Neural cell (in vitro differentiated cells): Measurements from ENCODE around the gene PIGA. TPM values are rescaled to one million over a fixed set of nuclear protein-coding genes. Genes with fewer than 3 reads are reported as not detected.

Source experiments
- H2AFZ ChIP-seq: fragments of 200-600, 300-800 bp; sonication (generic), shearing (Covaris generic); 2 replicates; pipeline ENCODE4 v1.6.0; 2014; ENCODE audit warnings: low read depth, mild to moderate bottlenecking, antibody characterized with exemption, low read length, moderate library complexity
- H3F3A ChIP-seq: fragments of 200-600 bp; shearing (Covaris generic); 2 replicates; pipeline ENCODE4 v1.6.1; 2016; ENCODE audit warnings: mild to moderate bottlenecking, moderate library complexity, mixed read lengths, antibody characterized with exemption, low read length; ENCODE audit not compliant: insufficient read depth, poor library complexity, severe bottlenecking
- H3K27ac ChIP-seq: fragments of 200-600, 300-800 bp; sonication (generic), shearing (Covaris generic); 2 replicates; pipeline ENCODE4 v1.5.1; 2014; ENCODE audit warnings: mild to moderate bottlenecking, low read length, moderate library complexity
- H3K27me3 ChIP-seq: fragments of 300-800, 200-600 bp; sonication (generic), shearing (Covaris generic); 2 replicates; pipeline ENCODE4 v1.6.0; 2014; ENCODE audit warnings: mild to moderate bottlenecking, low read depth, low read length, moderate library complexity; ENCODE audit not compliant: insufficient read depth
- H3K36me3 ChIP-seq: fragments of 300-800, 200-600 bp; sonication (generic), shearing (Covaris generic); 2 replicates; pipeline ENCODE4 v1.5.1; 2014; ENCODE audit warnings: mild to moderate bottlenecking, antibody characterized with exemption, low read length, moderate library complexity; ENCODE audit not compliant: insufficient read depth
- H3K4me2 ChIP-seq: fragments of 300-800, 200-600 bp; sonication (generic), shearing (Covaris generic); 2 replicates; pipeline ENCODE4 v1.6.0; 2014; ENCODE audit warnings: mild to moderate bottlenecking, low read length
- H3K4me3 ChIP-seq: fragments of 300-800, 200-600 bp; sonication (generic), shearing (Covaris generic); 2 replicates; pipeline ENCODE4 v1.5.1; 2014; ENCODE audit warnings: mild to moderate bottlenecking, low read length, moderate library complexity
- H3K79me2 ChIP-seq: fragments of 200-600 bp; shearing (Covaris generic); replicated peaks from 2 replicates; pipeline ENCODE4 v1.6.0; 2014; ENCODE audit warnings: mild to moderate bottlenecking, low read length, moderate library complexity; ENCODE audit not compliant: insufficient read depth
- H3K9ac ChIP-seq: fragments of 300-800, 200-600 bp; sonication (generic), shearing (Covaris generic); 2 replicates; pipeline ENCODE4 v1.6.1; 2016; ENCODE audit warnings: mild to moderate bottlenecking, low read length, mixed read lengths
- H3K9me2 ChIP-seq: fragments of 200-600 bp; shearing (Covaris generic); 2 replicates; pipeline ENCODE4 v1.6.1; 2016; ENCODE audit warnings: mild to moderate bottlenecking, low read length, mixed read lengths; ENCODE audit not compliant: insufficient read depth
- H3K9me3 ChIP-seq: fragments of 200-600, 300-800 bp; sonication (generic), shearing (Covaris generic); 2 replicates; pipeline ENCODE4 v1.6.1; 2016; ENCODE audit warnings: mild to moderate bottlenecking, mixed run types, low read length, moderate library complexity, mixed read lengths
- H4K20me1 ChIP-seq: fragments of 200-600 bp; shearing (Covaris generic); 2 replicates; pipeline ENCODE4 v1.6.1; 2016; ENCODE audit warnings: mild to moderate bottlenecking, mixed run types; ENCODE audit not compliant: insufficient read depth
- EP300 ChIP-seq: fragments of 450-650 bp; conservative IDR thresholded peaks from 2 replicates; pipeline ENCODE4 v1.6.1; 2014; ENCODE audit warnings: antibody characterized with exemption, mild to moderate bottlenecking, moderate library complexity; ENCODE audit not compliant: poor library complexity, severe bottlenecking
- EZH2 ChIP-seq: fragments of 200-600, 300-800 bp; shearing (Covaris generic), sonication (generic); IDR thresholded peaks from 2 replicates; pipeline ENCODE4 v1.6.1; 2014; ENCODE audit warnings: antibody characterized with exemption, low read length, borderline replicate concordance, mild to moderate bottlenecking; ENCODE audit not compliant: insufficient read depth, poor library complexity, severe bottlenecking
- MXI1 ChIP-seq: fragments of 450-650 bp; conservative IDR thresholded peaks from 2 replicates; pipeline ENCODE4 v1.6.1; 2014; ENCODE audit warnings: antibody characterized with exemption, mild to moderate bottlenecking; ENCODE audit not compliant: poor library complexity, severe bottlenecking
- POLR2AphosphoS5 ChIP-seq: IDR thresholded peaks from 2 replicates; pipeline ENCODE4 v1.6.1; 2012
- RAD21 ChIP-seq: fragments of 450-650 bp; conservative IDR thresholded peaks from 2 replicates; pipeline ENCODE4 v1.6.1; 2014; ENCODE audit warnings: antibody characterized with exemption, mild to moderate bottlenecking, moderate library complexity
- REST ChIP-seq: IDR thresholded peaks from 2 replicates; pipeline ENCODE4 v1.6.1; 2012; ENCODE audit warnings: borderline replicate concordance
- SMC3 ChIP-seq: fragments of 450-650 bp; conservative IDR thresholded peaks from 2 replicates; pipeline ENCODE4 v1.6.1; 2014; ENCODE audit warnings: antibody characterized with exemption, mild to moderate bottlenecking, moderate library complexity; ENCODE audit not compliant: poor library complexity
- TAF1 ChIP-seq: IDR thresholded peaks from 2 replicates; pipeline ENCODE4 v1.6.1; 2012; ENCODE audit warnings: low read depth
- polyA plus RNA-seq: library from polyadenylated mRNA; depleted of rRNA; stranded (reverse); fragments of >200 nt; gene quantifications from 2 replicates; pipeline ENCODE4 v1.2.3, GENCODE V29; 2014
- TF ChIP-seq, protein P1 (sequence below): fragments of 450-650 bp; IDR thresholded peaks from 2 replicates; pipeline ENCODE4 v1.5.1; 2014; ENCODE audit warnings: antibody characterized with exemption, mild to moderate bottlenecking, moderate library complexity; ENCODE audit not compliant: poor library complexity, severe bottlenecking

Gene PIGA
- polyA plus RNA-seq, 1 donor from 2014 or later = 17.5 TPM

GRCh38 chrX:15319075-15319474 is 16.2 kb downstream of the PIGA start:
- Histone ChIP-seq H3K36me3 (peaks cover 5% of the 10 kb centered on the region), H3K27me3 (no peaks in the 10 kb centered on the region), H3F3A (no peaks in the 10 kb centered on the region), H3K27ac (no peak overlapping the region), H2AFZ (no peak overlapping the region), H3K4me3 (no peak overlapping the region), H3K9me2 (no peaks in the 10 kb centered on the region), H3K4me2 (no peak overlapping the region), H4K20me1 (no peaks in the 10 kb centered on the region), H3K9ac (no peak overlapping the region), H3K79me2 (no peaks in the 10 kb centered on the region), H3K9me3 (no peaks in the 10 kb centered on the region)
- no peak for TF ChIP-seq REST
- TF ChIP-seq POLR2AphosphoS5 = no peak
- no peak for TF ChIP-seq EZH2
- TF ChIP-seq RAD21 = no peak
- no peak for TF ChIP-seq EP300
- TF ChIP-seq, protein P1, sequence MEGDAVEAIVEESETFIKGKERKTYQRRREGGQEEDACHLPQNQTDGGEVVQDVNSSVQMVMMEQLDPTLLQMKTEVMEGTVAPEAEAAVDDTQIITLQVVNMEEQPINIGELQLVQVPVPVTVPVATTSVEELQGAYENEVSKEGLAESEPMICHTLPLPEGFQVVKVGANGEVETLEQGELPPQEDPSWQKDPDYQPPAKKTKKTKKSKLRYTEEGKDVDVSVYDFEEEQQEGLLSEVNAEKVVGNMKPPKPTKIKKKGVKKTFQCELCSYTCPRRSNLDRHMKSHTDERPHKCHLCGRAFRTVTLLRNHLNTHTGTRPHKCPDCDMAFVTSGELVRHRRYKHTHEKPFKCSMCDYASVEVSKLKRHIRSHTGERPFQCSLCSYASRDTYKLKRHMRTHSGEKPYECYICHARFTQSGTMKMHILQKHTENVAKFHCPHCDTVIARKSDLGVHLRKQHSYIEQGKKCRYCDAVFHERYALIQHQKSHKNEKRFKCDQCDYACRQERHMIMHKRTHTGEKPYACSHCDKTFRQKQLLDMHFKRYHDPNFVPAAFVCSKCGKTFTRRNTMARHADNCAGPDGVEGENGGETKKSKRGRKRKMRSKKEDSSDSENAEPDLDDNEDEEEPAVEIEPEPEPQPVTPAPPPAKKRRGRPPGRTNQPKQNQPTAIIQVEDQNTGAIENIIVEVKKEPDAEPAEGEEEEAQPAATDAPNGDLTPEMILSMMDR = no peak
- no peak for TF ChIP-seq SMC3
- TF ChIP-seq MXI1 = no peak
- no peak for TF ChIP-seq TAF1

DNA sequence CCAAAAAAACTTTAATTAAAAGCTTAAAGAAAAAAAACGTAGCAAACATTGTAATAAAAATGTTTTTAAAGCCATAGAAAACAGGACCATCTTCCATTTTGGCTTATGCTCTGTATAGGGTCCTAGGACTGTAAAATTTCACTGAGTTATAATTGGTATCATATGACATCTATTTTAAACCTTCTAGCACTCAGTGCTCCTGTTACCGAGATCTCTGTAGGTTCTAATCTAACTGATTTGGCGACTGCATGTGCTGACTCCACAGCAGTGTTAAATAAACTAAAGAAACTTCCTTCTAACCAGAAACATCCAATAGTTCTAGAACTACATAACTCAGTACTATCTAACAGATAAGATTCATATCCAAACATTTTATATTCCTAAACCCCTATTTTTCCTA is 19.8 kb downstream of the PIGA start, which contains the start of gene ASB11:
TSS of gene ASB11 (minus strand) at position 132 of the 400 bp plus-strand sequence. CDS start at position 97, 35 bp downstream.
- Histone ChIP-seq H3K27ac (no peak within 1 kb of the TSS), H4K20me1 (no peaks in the 10 kb centered on the region), H3K9ac (no peak within 1 kb of the TSS), H3K36me3 (no peaks in the 10 kb centered on the region), H3K4me3 (no peak within 1 kb of the TSS), H2AFZ (no peak within 1 kb of the TSS), H3K27me3 (no peaks in the 10 kb centered on the region), H3K9me2 (no peaks in the 10 kb centered on the region), H3F3A (no peaks in the 10 kb centered on the region), H3K9me3 (no peaks in the 10 kb centered on the region), H3K79me2 (no peaks in the 10 kb centered on the region), H3K4me2 (no peak within 1 kb of the TSS)
- TF ChIP-seq EP300 = no peak
- no peak for TF ChIP-seq TAF1
- TF ChIP-seq MXI1 = no peak
- TF ChIP-seq, protein P1 = no peak
- no peak for TF ChIP-seq SMC3
- TF ChIP-seq POLR2AphosphoS5 = no peak
- no peak for TF ChIP-seq EZH2
- TF ChIP-seq REST = no peak
- TF ChIP-seq RAD21 = no peak
